H1 (cell line): Measurements from ENCODE around the gene FAM193A.

Experiments used
- CTCF ChIP-seq, 3 experiments: IDR thresholded peaks; 1 replicate in 2 of 3; 2 replicates in 1 of 3; pipeline versions ENCODE4 v1.5.1 to v1.6.1; 2011; ENCODE audit warnings: low read length in 3 of 3, mild to moderate bottlenecking in 3 of 3, inconsistent platforms in 2 of 3, low read depth in 1 of 3, moderate library complexity in 1 of 3; ENCODE audit not compliant: insufficient read depth in 1 of 3; ENCODE audit errors: control extremely low read depth in 1 of 3
- EZH2 ChIP-seq: fragments of 200-600 bp; sonication (generic); IDR thresholded peaks from 2 replicates; pipeline ENCODE4 v1.7.1; 2012; ENCODE audit warnings: low read depth, mild to moderate bottlenecking, moderate library complexity, low read length, inconsistent platforms; ENCODE audit not compliant: severe bottlenecking
- POLR2A ChIP-seq, 2 experiments: IDR thresholded peaks; 1 replicate in 1 of 2; 2 replicates in 1 of 2; pipeline ENCODE4 v1.6.1; 2011; ENCODE audit warnings: low read depth in 2 of 2, low read length in 2 of 2, mild to moderate bottlenecking in 2 of 2; ENCODE audit errors: control extremely low read depth in 1 of 2
- POLR2AphosphoS5 ChIP-seq: IDR thresholded peaks from 2 replicates; pipeline ENCODE4 v1.6.1; 2011; ENCODE audit warnings: low read depth, low read length
- RAD21 ChIP-seq, 2 experiments: IDR thresholded peaks in 1 of 2; conservative IDR thresholded peaks in 1 of 2; 2 replicates each; pipeline ENCODE4 v1.6.1; 2011; ENCODE audit warnings: low read depth in 2 of 2, low read length in 2 of 2, improper control_type of control experiment in 1 of 2, inconsistent platforms in 1 of 2, mild to moderate bottlenecking in 1 of 2, moderate library complexity in 1 of 2
- RBBP5 ChIP-seq: IDR thresholded peaks from 2 replicates; pipeline ENCODE4 v1.7.1; 2012; ENCODE audit warnings: low read depth, mild to moderate bottlenecking, inconsistent platforms, low read length, moderate library complexity, borderline replicate concordance
- TAF1 ChIP-seq: IDR thresholded peaks from 2 replicates; pipeline ENCODE4 v1.6.1; 2011; ENCODE audit warnings: mild to moderate bottlenecking, low read depth, low read length

DNA sequence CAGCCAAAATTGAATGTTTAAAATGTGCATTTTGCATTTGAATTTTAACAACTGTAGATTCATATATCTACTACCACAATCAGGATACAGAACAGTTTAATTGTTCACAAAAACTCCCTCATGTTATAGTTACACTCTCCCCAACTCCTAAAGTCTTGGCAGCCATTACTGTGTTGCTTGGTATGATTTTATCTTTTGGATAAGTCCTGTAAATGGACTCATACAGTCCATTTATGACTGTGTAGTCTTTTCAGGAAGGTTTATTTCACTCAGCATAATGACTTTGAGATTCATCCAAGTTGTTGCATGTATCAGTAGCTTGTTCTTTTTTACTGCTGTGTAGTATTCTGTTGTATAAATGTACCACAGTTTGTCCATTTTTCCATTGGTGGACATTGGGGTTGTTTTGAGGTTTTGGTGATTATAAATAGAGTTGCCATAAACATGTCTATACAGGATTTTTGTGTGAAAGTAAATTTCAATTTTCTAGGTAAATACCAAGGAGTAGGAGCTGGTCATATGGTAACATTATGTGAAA is 9.9 kb downstream of the FAM193A start:
- TF ChIP-seq POLR2AphosphoS5, result no peak
- no peak for TF ChIP-seq POLR2A (IDR thresholded peaks at IDR 0.05; ENCODE audit: control extremely low read depth in 1 of 2, low read depth in 2 of 2, low read length in 2 of 2)
- TF ChIP-seq EZH2, result no peak
- TF ChIP-seq CTCF (IDR thresholded peaks at IDR 0.05; ENCODE audit: control extremely low read depth in 1 of 3, insufficient read depth in 1 of 3, low read depth in 1 of 3, low read length in 3 of 3), result no peak
- TF ChIP-seq TAF1, result no peak
- no peak for TF ChIP-seq RAD21 (IDR thresholded peaks at IDR 0.05 in 1 of 2, conservative IDR thresholded peaks at IDR 0.05 in 1 of 2; ENCODE audit: low read depth in 2 of 2, low read length in 2 of 2)
- no peak for TF ChIP-seq RBBP5
